WTC11 (cell line): ENCODE results near the gene CTDP1. TPM values are rescaled to one million over a fixed set of nuclear protein-coding genes. Genes with fewer than 3 reads are reported as not detected.

Experiments used
- ATAC-seq: fragments of 200-7000 bp; cut with Tn5 transposase; 2 replicates; pipeline ENCODE4 v1.10.0; 2021; ENCODE audit warnings: mild to moderate bottlenecking, moderate library complexity
- CTCF ChIA-PET: fragments of 300-600 bp; sonication (Branson Sonifier 250); formaldehyde crosslinking; loops from one replicate; lab custom pipeline; 2021; ENCODE audit warnings: antibody characterized with exemption; lab: Charles Lee
- POLR2A ChIA-PET: fragments of 350-600 bp; sonication (Branson Sonifier 250); formaldehyde crosslinking; loops from one replicate; lab custom pipeline; 2021; ENCODE audit warnings: antibody characterized with exemption; lab: Charles Lee
- DNase-seq: peaks from one replicate; pipeline ENCODE4 v3.0.0; 2021; ENCODE audit warnings: low spot score
- H3K27ac Mint-ChIP-seq: 2 replicates; pipeline ENCODE4 v1.8.0; 2021; ENCODE audit warnings: mixed read lengths
- H3K27me3 Mint-ChIP-seq: 2 replicates; pipeline ENCODE4 v1.8.0; 2021; ENCODE audit warnings: low read depth, mild to moderate bottlenecking, moderate library complexity, mixed read lengths
- H3K36me3 Mint-ChIP-seq: 2 replicates; pipeline ENCODE4 v1.8.0; 2021; ENCODE audit warnings: mixed read lengths
- H3K4me1 Mint-ChIP-seq: 2 replicates; pipeline ENCODE4 v1.8.0; 2022; ENCODE audit warnings: mixed read lengths
- H3K4me3 Mint-ChIP-seq: 2 replicates; pipeline ENCODE4 v1.8.0; 2021; ENCODE audit warnings: mild to moderate bottlenecking, moderate library complexity, mixed read lengths
- H3K9me3 Mint-ChIP-seq: 2 replicates; pipeline ENCODE4 v1.8.0; 2021; ENCODE audit warnings: mixed read lengths
- ATF1 ChIP-seq: sonication (generic); formaldehyde crosslinking; IDR thresholded peaks from 2 replicates; pipeline ENCODE4 v1.8.1; 2023; ENCODE audit warnings: mild to moderate bottlenecking, moderate library complexity, missing genetic modification reagents
- ELF4 ChIP-seq: sonication (generic); formaldehyde crosslinking; IDR thresholded peaks from 2 replicates; pipeline ENCODE4 v1.8.1; 2022; ENCODE audit warnings: low read depth, mild to moderate bottlenecking, moderate library complexity, missing genetic modification reagents
- EMX1 ChIP-seq: fragments of 250-450 bp; sonication (Bioruptor Pico); IDR thresholded peaks from 2 replicates; pipeline ENCODE4 v1.8.0; 2021; ENCODE audit warnings: mild to moderate bottlenecking
- ESRRA ChIP-seq: sonication (generic); formaldehyde crosslinking; IDR thresholded peaks from 2 replicates; pipeline ENCODE4 v1.8.1; 2022; ENCODE audit warnings: mild to moderate bottlenecking, missing genetic modification reagents, borderline replicate concordance
- FOXJ3 ChIP-seq: sonication (generic); formaldehyde crosslinking; IDR thresholded peaks from 2 replicates; pipeline ENCODE4 v1.9.0; 2021; ENCODE audit warnings: missing genetic modification reagents, mild to moderate bottlenecking, borderline replicate concordance
- GRHL2 ChIP-seq: fragments of 250-450 bp; sonication (Bioruptor Pico); IDR thresholded peaks from 2 replicates; pipeline ENCODE4 v1.8.0; 2022; ENCODE audit warnings: mild to moderate bottlenecking, moderate library complexity; ENCODE audit not compliant: insufficient replicate concordance, severe bottlenecking
- IRF1 ChIP-seq: sonication (generic); formaldehyde crosslinking; IDR thresholded peaks from 2 replicates; pipeline ENCODE4 v1.8.0; 2023; ENCODE audit warnings: missing genetic modification reagents
- TCF7 ChIP-seq: sonication (generic); formaldehyde crosslinking; IDR thresholded peaks from 2 replicates; pipeline ENCODE4 v1.8.0; 2022; ENCODE audit warnings: mild to moderate bottlenecking, low read depth, missing genetic modification reagents, moderate library complexity
- ZNF121 ChIP-seq: sonication (generic); formaldehyde crosslinking; IDR thresholded peaks from 2 replicates; pipeline ENCODE4 v1.8.0; 2023; ENCODE audit warnings: missing genetic modification reagents
- ZNF219 ChIP-seq: sonication (generic); formaldehyde crosslinking; IDR thresholded peaks from 2 replicates; pipeline ENCODE4 v1.8.0; 2023; ENCODE audit warnings: missing genetic modification reagents, mild to moderate bottlenecking, borderline replicate concordance
- ZNF423 ChIP-seq: fragments of 250-450 bp; sonication (Bioruptor Pico); IDR thresholded peaks from 2 replicates; pipeline ENCODE4 v2.1.2; 2022; ENCODE audit warnings: mild to moderate bottlenecking, moderate library complexity
- total RNA-seq: library from RNA; stranded (reverse); gene quantifications from 3 replicates; pipeline ENCODE4 v1.2.3, GENCODE V29; 2021
- TF ChIP-seq, protein P1 (sequence below): sonication (generic); formaldehyde crosslinking; IDR thresholded peaks from 2 replicates; pipeline ENCODE4 v1.8.0; 2022; ENCODE audit warnings: mild to moderate bottlenecking, missing genetic modification reagents
- TF ChIP-seq, protein P2 (sequence below): sonication (generic); formaldehyde crosslinking; IDR thresholded peaks from 2 replicates; pipeline ENCODE4 v1.8.1; 2023; ENCODE audit warnings: mild to moderate bottlenecking, missing genetic modification reagents, borderline replicate concordance

CTDP1 gene
- total RNA-seq, 1 experiment from 2014 or later: 39.7 TPM

DNA sequence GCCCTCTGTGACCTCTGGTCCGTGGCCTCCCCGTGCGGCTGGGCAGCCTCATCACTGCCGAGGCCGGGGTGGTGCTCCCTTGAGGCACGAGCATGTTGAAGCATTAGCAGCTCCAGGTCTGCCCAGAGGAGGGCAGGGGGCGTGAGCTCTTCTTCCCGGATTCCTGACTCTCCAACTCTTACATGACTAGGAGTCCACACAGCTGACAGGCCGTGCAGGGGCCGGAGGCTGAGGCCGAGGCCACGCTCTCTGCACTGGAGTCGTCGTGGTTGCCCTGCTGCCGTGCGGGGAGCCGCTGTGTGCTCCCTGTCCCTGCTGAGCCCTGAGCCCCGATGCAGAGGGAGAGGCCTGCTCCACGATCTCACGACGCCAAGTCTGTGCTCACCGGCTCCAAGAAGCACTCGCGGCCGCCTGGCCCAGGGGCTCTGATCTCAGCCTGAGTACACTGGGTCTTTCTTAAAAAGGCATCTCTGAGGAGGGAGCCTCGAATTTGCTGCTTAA, 98.7 kb downstream of the CTDP1 start:
- ChIA-PET CTCF (no interaction called here), POLR2A (no interaction called here)
- H3K4me3 Mint-ChIP-seq: no peak overlapping the region
- no peak for ATAC-seq
- H3K36me3 Mint-ChIP-seq: no peaks in the 10 kb centered on the region
- peaks cover 8% of the 10 kb centered on the region; the same call in 1 of the 2 replicates for H3K9me3 Mint-ChIP-seq
- no peak for DNase-seq
- no peaks in the 10 kb centered on the region for H3K4me1 Mint-ChIP-seq
- no peak overlapping the region for H3K27ac Mint-ChIP-seq
- TF ChIP-seq ZNF121: no peak
- no peak for TF ChIP-seq ELF4 (CRISPR knock-in tag)
- TF ChIP-seq IRF1 (CRISPR knock-in tag): no peak
- TF ChIP-seq ATF1 (CRISPR knock-in tag): no peak
- no peak for TF ChIP-seq FOXJ3 (CRISPR knock-in tag)
- TF ChIP-seq, protein P1, sequence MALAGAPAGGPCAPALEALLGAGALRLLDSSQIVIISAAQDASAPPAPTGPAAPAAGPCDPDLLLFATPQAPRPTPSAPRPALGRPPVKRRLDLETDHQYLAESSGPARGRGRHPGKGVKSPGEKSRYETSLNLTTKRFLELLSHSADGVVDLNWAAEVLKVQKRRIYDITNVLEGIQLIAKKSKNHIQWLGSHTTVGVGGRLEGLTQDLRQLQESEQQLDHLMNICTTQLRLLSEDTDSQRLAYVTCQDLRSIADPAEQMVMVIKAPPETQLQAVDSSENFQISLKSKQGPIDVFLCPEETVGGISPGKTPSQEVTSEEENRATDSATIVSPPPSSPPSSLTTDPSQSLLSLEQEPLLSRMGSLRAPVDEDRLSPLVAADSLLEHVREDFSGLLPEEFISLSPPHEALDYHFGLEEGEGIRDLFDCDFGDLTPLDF (CRISPR knock-in tag): no peak
- TF ChIP-seq, protein P2, sequence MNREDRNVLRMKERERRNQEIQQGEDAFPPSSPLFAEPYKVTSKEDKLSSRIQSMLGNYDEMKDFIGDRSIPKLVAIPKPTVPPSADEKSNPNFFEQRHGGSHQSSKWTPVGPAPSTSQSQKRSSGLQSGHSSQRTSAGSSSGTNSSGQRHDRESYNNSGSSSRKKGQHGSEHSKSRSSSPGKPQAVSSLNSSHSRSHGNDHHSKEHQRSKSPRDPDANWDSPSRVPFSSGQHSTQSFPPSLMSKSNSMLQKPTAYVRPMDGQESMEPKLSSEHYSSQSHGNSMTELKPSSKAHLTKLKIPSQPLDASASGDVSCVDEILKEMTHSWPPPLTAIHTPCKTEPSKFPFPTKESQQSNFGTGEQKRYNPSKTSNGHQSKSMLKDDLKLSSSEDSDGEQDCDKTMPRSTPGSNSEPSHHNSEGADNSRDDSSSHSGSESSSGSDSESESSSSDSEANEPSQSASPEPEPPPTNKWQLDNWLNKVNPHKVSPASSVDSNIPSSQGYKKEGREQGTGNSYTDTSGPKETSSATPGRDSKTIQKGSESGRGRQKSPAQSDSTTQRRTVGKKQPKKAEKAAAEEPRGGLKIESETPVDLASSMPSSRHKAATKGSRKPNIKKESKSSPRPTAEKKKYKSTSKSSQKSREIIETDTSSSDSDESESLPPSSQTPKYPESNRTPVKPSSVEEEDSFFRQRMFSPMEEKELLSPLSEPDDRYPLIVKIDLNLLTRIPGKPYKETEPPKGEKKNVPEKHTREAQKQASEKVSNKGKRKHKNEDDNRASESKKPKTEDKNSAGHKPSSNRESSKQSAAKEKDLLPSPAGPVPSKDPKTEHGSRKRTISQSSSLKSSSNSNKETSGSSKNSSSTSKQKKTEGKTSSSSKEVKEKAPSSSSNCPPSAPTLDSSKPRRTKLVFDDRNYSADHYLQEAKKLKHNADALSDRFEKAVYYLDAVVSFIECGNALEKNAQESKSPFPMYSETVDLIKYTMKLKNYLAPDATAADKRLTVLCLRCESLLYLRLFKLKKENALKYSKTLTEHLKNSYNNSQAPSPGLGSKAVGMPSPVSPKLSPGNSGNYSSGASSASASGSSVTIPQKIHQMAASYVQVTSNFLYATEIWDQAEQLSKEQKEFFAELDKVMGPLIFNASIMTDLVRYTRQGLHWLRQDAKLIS (CRISPR knock-in tag): no peak
- peaks cover 5% of the 10 kb centered on the region; the same call in 1 of the 2 replicates for H3K27me3 Mint-ChIP-seq

GRCh38 chr18:79779021-79779699, 99.6 kb downstream of the CTDP1 start:
- POLR2A ChIA-PET: no interaction called here
- CTCF ChIA-PET: no interaction called here
- H3K27me3 Mint-ChIP-seq: peaks cover 9% of the 10 kb centered on the region
- H3K9me3 Mint-ChIP-seq: peaks cover 8% of the 10 kb centered on the region; the same call in 1 of the 2 replicates
- DNase-seq: no peak
- no peak overlapping the region for H3K4me3 Mint-ChIP-seq
- H3K4me1 Mint-ChIP-seq: no peaks in the 10 kb centered on the region
- H3K36me3 Mint-ChIP-seq: no peaks in the 10 kb centered on the region
- ATAC-seq: no peak
- no peak overlapping the region for H3K27ac Mint-ChIP-seq
- TF ChIP-seq ZNF423 (CRISPR knock-in tag) (no peak), IRF1 (CRISPR knock-in tag) (no peak), ESRRA (CRISPR knock-in tag) (no peak), ZNF219 (CRISPR knock-in tag) (no peak), EMX1 (CRISPR knock-in tag) (no peak), FOXJ3 (CRISPR knock-in tag) (no peak)

DNA sequence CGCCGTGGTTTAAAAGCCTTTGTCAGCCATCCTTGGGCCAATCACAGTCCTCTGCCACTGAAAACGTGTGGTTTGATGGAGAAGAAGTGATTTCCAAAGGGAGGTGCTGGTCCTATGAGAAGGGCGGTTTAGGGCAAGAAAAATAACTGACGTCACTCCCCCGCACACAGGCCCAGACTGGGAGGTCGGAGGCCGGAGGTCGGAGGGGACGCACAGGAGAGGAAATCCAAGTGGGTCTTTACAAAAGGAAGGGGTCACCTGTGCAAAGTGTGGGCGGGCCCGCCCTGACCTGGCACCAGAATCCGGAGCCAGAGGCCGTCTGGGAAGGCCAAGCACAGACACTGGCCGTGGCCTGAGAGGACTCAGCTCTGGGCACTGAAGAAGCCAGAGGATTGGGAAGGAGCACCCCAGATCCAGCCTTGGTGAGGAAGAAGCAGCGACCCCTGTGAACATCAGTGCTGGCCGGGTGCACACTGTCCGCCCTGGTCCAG, 100.1 kb downstream of the CTDP1 start:
- CTCF ChIA-PET: no interaction called here
- H3K27ac Mint-ChIP-seq: no peak overlapping the region
- H3K4me3 Mint-ChIP-seq: no peak overlapping the region
- no peaks in the 10 kb centered on the region for H3K36me3 Mint-ChIP-seq
- no peaks in the 10 kb centered on the region for H3K4me1 Mint-ChIP-seq
- DNase-seq: no peak
- H3K27me3 Mint-ChIP-seq: peaks cover 14% of the 10 kb centered on the region
- peaks cover 8% of the 10 kb centered on the region; the same call in 1 of the 2 replicates for H3K9me3 Mint-ChIP-seq
- no peak for TF ChIP-seq IRF1 (CRISPR knock-in tag)
- TF ChIP-seq GRHL2 (CRISPR knock-in tag): no peak
- TF ChIP-seq TCF7: no peak
- POLR2A ChIA-PET: no interaction called here
- ATAC-seq: no peak
